HG03442 (cell line): ENCODE measurements around the gene MTA3.

Experiments used
- ATAC-seq: cut with Tn5 transposase; IDR thresholded peaks from one replicate; pipeline ENCODE4 v1.9.1; 2021; ENCODE audit warnings: mild to moderate bottlenecking, moderate library complexity; ENCODE audit not compliant: unreplicated experiment

The MTA3 gene

GRCh38 chr2:42781181-42781580, 212.7 kb downstream of the MTA3 start:
- ATAC-seq = no peak

- ATAC-seq = no peak
These were observed 215.1 kb downstream of the MTA3 start for GRCh38 chr2:42783511-42783910.

- ATAC-seq = no peak
These were observed 215.9 kb downstream of the MTA3 start for GRCh38 chr2:42784204-42784880.

- no peak for ATAC-seq
These were observed 218.3 kb downstream of the MTA3 start for GRCh38 chr2:42786561-42787345.

GRCh38 chr2:42787424-42787787, 219.0 kb downstream of the MTA3 start:
- ATAC-seq = no peak

GRCh38 chr2:42787788-42788477, 219.5 kb downstream of the MTA3 start:
- ATAC-seq = no peak

GRCh38 chr2:42788478-42788793, 220.0 kb downstream of the MTA3 start:
- ATAC-seq = no peak

- ATAC-seq = no peak
These were observed 220.4 kb downstream of the MTA3 start for GRCh38 chr2:42788882-42789281.

- no peak for ATAC-seq
These were observed 221.3 kb downstream of the MTA3 start for GRCh38 chr2:42789751-42790150.

- no peak for ATAC-seq
These were observed 223.2 kb downstream of the MTA3 start for GRCh38 chr2:42791606-42792005.

GRCh38 chr2:42792087-42792582, 223.7 kb downstream of the MTA3 start:
- ATAC-seq = peak; percentile 24

- ATAC-seq = peak; percentile 31
These were observed 224.3 kb downstream of the MTA3 start, which contains the start of gene HAAO for GRCh38 chr2:42792583-42793333. Gene HAAO (minus strand): TSS chr2:42792583. CDS start chr2:42792536, 47 bp downstream.

GRCh38 chr2:42793334-42794270, 225.2 kb downstream of the MTA3 start:
- peak; percentile 1 for ATAC-seq

GRCh38 chr2:42794271-42795046, 226.0 kb downstream of the MTA3 start:
- no peak for ATAC-seq

GRCh38 chr2:42795275-42795674, 226.8 kb downstream of the MTA3 start:
- no peak for ATAC-seq

GRCh38 chr2:42795841-42796301, 227.4 kb downstream of the MTA3 start:
- peak; percentile 48 for ATAC-seq

- peak; percentile 31 for ATAC-seq
These were observed 228.2 kb downstream of the MTA3 start for GRCh38 chr2:42796427-42797248.

GRCh38 chr2:42797281-42797680, 228.8 kb downstream of the MTA3 start:
- no peak for ATAC-seq
